ENCODE results near the gene MYCN. TPM values are rescaled to one million over a fixed set of nuclear protein-coding genes. Genes with fewer than 3 reads are reported as not detected.
"Not testable (repeated sequence)": the region's sequence is repeated elsewhere in the genome, so short reads cannot be mapped to it uniquely, and the experiment has no call there.

The MYCN gene
- polyA plus RNA-seq, 1 experiment = not detected

DNA sequence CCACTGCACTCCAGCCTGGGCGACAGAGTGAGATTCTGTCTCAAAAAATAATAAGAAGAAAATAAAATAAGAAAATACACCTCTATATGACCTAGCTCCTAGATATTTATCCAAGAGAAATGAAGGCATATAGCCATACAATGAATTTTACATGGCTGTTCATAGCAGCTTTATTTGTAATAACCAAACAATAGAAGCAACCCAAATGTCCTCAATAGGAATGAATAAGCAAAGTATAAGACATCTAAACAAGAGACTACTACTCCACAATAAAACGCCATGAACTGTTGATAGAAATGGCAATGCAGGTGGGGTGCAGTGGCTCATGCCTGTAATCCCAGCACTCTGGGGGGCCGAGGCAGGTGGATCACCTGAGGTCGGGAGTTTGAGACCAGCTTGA, 31.2 kb upstream of the MYCN start:
- POLR2A ChIA-PET = no interaction called here

DNA sequence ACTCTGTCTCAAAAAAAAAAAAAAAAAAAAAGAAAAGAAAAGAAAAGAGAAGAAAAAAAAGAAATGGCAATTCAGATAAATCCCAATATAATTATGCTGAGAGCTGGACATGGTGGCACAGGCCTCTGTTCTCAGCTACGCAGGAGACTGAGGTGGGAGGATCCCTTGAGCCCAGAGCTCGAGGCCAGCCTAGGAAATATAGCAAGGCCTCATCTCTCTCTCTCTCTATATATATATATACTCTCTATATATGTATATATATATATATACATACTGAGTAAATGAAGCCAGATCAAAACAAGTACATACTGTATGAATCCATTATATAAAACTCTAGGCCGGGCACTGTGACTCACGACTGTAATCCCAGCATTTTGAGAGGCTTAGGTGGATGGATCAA, 30.6 kb upstream of the MYCN start:
- Histone ChIP-seq H3K27me3 (ENCODE audit: control insufficient read depth, insufficient read depth, low read length) (no peaks in the 10 kb centered on the region), H3K27ac (ENCODE audit: low read depth, low read length) (no peak overlapping the region), H3K4me3 (ENCODE audit: low read depth, low read length) (no peak overlapping the region), H3K9me3 (ENCODE audit: control insufficient read depth, insufficient read depth, low read length) (peaks cover 26% of the 10 kb centered on the region)
- TF ChIP-seq, protein P1, sequence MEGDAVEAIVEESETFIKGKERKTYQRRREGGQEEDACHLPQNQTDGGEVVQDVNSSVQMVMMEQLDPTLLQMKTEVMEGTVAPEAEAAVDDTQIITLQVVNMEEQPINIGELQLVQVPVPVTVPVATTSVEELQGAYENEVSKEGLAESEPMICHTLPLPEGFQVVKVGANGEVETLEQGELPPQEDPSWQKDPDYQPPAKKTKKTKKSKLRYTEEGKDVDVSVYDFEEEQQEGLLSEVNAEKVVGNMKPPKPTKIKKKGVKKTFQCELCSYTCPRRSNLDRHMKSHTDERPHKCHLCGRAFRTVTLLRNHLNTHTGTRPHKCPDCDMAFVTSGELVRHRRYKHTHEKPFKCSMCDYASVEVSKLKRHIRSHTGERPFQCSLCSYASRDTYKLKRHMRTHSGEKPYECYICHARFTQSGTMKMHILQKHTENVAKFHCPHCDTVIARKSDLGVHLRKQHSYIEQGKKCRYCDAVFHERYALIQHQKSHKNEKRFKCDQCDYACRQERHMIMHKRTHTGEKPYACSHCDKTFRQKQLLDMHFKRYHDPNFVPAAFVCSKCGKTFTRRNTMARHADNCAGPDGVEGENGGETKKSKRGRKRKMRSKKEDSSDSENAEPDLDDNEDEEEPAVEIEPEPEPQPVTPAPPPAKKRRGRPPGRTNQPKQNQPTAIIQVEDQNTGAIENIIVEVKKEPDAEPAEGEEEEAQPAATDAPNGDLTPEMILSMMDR (IDR thresholded peaks at IDR 0.05; ENCODE audit: low read depth, low read length) = no peak
- POLR2A ChIA-PET = no interaction called here
- CTCF ChIA-PET = interaction anchor here (0.7 kb wide), 1 partner anchor 219 kb away, joined by 3 read pairs; no protein-coding TSS in a partner anchor
- no peak for DNase-seq (ENCODE audit: low read depth, low spot score)

More for the DNA sequence above, 31.2 kb upstream of the MYCN start:
- CTCF ChIA-PET = no interaction called here
- no peaks in the 10 kb centered on the region for H3K27me3 ChIP-seq (ENCODE audit: control insufficient read depth, insufficient read depth, low read length)
- no peak for DNase-seq (ENCODE audit: low read depth, low spot score)
- H3K27ac ChIP-seq (ENCODE audit: low read depth, low read length) = no peak overlapping the region
- H3K4me3 ChIP-seq (ENCODE audit: low read depth, low read length) = no peak overlapping the region
- H3K9me3 ChIP-seq (ENCODE audit: control insufficient read depth, insufficient read depth, low read length) = peaks cover 20% of the 10 kb centered on the region
- TF ChIP-seq, protein P1 (IDR thresholded peaks at IDR 0.05; ENCODE audit: low read depth, low read length) = no peak

DNA sequence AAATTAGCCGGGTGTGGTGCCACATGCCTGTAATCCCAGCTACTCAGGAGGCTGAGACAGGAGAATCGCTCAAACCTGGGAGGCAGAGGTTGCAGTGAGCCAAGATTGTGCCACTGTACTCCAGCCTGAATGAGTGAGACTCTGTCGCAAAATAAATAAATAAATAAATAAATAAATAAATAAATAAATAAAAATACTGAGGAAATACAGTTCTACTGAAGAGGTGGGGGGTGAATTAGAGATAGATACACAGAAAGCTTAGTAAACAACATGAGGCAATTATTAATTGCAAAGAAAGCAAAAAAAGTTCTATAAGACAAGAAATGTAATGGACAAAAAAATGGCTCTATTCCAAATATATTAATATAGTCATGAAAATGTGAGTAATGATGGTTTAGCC, 29.1 kb upstream of the MYCN start:
- CTCF ChIA-PET; H3K4me3 ChIP-seq (ENCODE audit: low read depth, low read length); H3K27ac ChIP-seq (ENCODE audit: low read depth, low read length); POLR2A ChIA-PET; H3K27me3 ChIP-seq (ENCODE audit: control insufficient read depth, insufficient read depth, low read length); DNase-seq (ENCODE audit: low read depth, low spot score): not testable (repeated sequence)
- H3K9me3 ChIP-seq (ENCODE audit: control insufficient read depth, insufficient read depth, low read length) = peaks cover 32% of the 10 kb centered on the region

DNA sequence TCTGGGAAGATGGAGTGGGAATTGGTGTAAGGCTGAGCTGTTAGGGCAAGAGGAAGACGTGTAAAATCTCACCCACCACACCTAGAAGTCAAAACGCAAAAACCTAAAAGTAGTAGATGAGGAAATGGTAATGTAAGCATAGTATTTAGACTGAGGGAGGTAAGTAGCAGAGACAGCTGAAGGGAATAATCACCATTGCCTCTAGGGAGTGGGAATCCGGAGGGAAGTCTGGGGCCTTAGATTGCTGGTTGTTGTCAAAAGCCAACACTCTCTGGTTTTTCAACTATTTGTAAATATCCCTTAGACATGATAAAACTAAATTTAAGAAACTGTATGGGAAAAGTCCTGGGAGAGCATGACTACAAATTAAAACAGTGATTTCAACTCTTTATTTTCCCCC, 28.7 kb upstream of the MYCN start:
- ChIA-PET POLR2A (no interaction called here), CTCF (no interaction called here)
- TF ChIP-seq, protein P1 (IDR thresholded peaks at IDR 0.05; ENCODE audit: low read depth, low read length) = no peak
- Histone ChIP-seq H3K27ac (ENCODE audit: low read depth, low read length) (no peak overlapping the region), H3K27me3 (ENCODE audit: control insufficient read depth, insufficient read depth, low read length) (no peaks in the 10 kb centered on the region), H3K9me3 (ENCODE audit: control insufficient read depth, insufficient read depth, low read length) (peaks cover 36% of the 10 kb centered on the region), H3K4me3 (ENCODE audit: low read depth, low read length) (no peak overlapping the region)
- no peak for DNase-seq (ENCODE audit: low read depth, low spot score)

DNA sequence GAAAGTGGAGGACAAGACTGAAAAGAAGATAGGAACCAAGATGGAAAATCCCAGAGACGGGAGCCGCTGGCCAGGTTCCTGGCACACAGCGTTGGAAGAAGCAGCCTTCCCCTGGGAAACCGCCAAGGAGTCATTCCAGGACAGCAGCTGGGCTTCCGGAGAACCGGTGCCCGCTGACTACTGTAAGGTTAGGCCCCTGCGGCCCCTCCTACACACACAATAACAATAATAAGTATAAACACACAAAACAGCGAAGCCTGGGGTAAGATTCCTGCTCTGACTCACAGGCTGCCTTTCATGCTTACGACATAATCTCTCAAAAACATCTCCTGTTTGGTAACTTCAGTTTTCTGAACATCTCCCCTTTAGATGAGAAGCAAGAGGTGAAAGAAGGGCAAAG, 28.1 kb upstream of the MYCN start:
- no peak overlapping the region for H3K27ac ChIP-seq (ENCODE audit: low read depth, low read length)
- TF ChIP-seq, protein P1 (IDR thresholded peaks at IDR 0.05; ENCODE audit: low read depth, low read length) = no peak
- DNase-seq (ENCODE audit: low read depth, low spot score) = no peak
- CTCF ChIA-PET = no interaction called here
- POLR2A ChIA-PET = no interaction called here
- H3K9me3 ChIP-seq (ENCODE audit: control insufficient read depth, insufficient read depth, low read length) = peaks cover 34% of the 10 kb centered on the region
- no peaks in the 10 kb centered on the region for H3K27me3 ChIP-seq (ENCODE audit: control insufficient read depth, insufficient read depth, low read length)
- no peak overlapping the region for H3K4me3 ChIP-seq (ENCODE audit: low read depth, low read length)

DNA sequence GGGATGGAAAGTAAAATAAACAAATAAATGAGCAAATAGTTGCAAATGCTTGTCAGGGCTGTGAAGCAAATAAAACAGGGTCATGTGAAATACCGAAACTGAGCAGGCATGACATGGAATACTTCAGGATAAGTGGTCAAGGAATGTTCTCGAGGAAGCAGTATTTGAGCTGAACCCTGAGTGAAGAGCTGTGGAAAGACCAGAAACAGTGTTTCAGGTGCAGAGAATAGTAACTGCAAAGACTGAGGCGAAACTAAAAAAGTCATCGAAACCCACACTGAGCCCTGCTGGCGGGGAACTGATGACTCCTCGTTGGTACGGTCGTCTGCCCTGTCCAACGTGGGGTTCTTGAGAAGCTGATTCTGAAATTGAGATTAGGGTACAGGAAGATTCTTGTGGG, 27.2 kb upstream of the MYCN start:
- POLR2A ChIA-PET = no interaction called here
- CTCF ChIA-PET = no interaction called here
- Histone ChIP-seq H3K4me3 (ENCODE audit: low read depth, low read length) (no peak overlapping the region), H3K9me3 (ENCODE audit: control insufficient read depth, insufficient read depth, low read length) (peaks cover 34% of the 10 kb centered on the region), H3K27me3 (ENCODE audit: control insufficient read depth, insufficient read depth, low read length) (no peaks in the 10 kb centered on the region), H3K27ac (ENCODE audit: low read depth, low read length) (no peak overlapping the region)
- no peak for DNase-seq (ENCODE audit: low read depth, low spot score)
- TF ChIP-seq, protein P1 (IDR thresholded peaks at IDR 0.05; ENCODE audit: low read depth, low read length) = no peak
